Prostate gland (tissue), 2 donors: ENCODE measurements around the gene CEP250.

Source experiments
- POLR2A ChIP-seq: fragments of 450-650 bp; IDR thresholded peaks from one replicate; pipeline ENCODE4 v1.6.1; 2016; ENCODE audit warnings: antibody characterized with exemption, mild to moderate bottlenecking
- TF ChIP-seq, protein P1 (sequence below), 4 experiments: fragments of 200-600 bp in 2 of 4; fragments of 450-650 bp in 2 of 4; sonication (generic) in 2 of 4; IDR thresholded peaks; 1 replicate in 3 of 4; 2 replicates in 1 of 4; pipeline ENCODE4 v1.5.1; 2016 to 2019; ENCODE audit warnings: antibody characterized with exemption in 4 of 4, mild to moderate bottlenecking in 2 of 4, moderate library complexity in 2 of 4

DNA sequence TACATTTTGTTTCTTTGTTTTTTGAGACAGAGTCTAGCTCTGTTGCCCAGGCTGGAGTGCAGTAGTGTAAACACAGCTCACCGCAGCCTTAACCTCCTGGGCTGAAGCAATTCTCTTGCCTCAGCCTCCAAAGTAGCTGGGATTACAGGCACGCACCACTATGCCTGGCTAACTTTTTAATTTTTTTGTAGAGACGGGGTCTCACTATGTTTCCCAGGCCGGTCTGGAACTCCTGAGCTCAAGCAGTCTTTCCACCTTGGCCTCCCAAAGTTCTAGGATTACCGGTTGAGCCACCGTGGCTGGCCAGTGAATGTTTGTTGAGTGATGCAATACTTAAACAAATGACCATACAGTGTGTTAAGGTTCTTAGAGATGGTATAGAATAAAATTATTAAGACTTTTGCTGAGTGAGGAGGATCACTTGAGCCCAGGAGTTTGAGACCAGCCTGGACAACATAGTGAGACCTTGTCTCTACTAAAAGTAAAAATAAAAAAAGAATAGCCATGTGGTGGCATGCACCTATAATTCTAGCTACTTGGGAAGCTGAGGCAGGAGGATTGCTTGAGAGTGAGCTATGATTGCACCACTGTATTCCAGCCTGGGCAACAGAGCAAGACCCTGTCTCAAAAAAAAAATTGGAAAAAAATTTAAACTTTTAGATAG lies 13.4 kb downstream of the CEP250 start:
- TF ChIP-seq, protein P1, sequence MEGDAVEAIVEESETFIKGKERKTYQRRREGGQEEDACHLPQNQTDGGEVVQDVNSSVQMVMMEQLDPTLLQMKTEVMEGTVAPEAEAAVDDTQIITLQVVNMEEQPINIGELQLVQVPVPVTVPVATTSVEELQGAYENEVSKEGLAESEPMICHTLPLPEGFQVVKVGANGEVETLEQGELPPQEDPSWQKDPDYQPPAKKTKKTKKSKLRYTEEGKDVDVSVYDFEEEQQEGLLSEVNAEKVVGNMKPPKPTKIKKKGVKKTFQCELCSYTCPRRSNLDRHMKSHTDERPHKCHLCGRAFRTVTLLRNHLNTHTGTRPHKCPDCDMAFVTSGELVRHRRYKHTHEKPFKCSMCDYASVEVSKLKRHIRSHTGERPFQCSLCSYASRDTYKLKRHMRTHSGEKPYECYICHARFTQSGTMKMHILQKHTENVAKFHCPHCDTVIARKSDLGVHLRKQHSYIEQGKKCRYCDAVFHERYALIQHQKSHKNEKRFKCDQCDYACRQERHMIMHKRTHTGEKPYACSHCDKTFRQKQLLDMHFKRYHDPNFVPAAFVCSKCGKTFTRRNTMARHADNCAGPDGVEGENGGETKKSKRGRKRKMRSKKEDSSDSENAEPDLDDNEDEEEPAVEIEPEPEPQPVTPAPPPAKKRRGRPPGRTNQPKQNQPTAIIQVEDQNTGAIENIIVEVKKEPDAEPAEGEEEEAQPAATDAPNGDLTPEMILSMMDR (IDR thresholded peaks at IDR 0.05), result no peak
- no peak for TF ChIP-seq POLR2A
